Ascending aorta (tissue), 2 donors: ENCODE measurements around the gene SLC51B. TPM values are rescaled to one million over a fixed set of nuclear protein-coding genes. Genes with fewer than 3 reads are reported as not detected.

ENCODE experiments used
- DNase-seq, 2 donors: peaks; one replicate each; pipeline ENCODE4 v3.0.0-alpha.2; 2019; ENCODE audit warnings: low spot score in 2 of 2
- H3K27ac ChIP-seq, 2 donors: fragments of 200-600 bp; sonication (generic); one replicate each; pipeline ENCODE4 v1.5.1; 2016 to 2017; ENCODE audit warnings: mild to moderate bottlenecking in 1 of 2
- H3K27me3 ChIP-seq: fragments of 200-600 bp; sonication (generic); one replicate; pipeline ENCODE4 v1.5.1; 2017
- H3K36me3 ChIP-seq, 2 donors: fragments of 200-600 bp; sonication (generic); one replicate each; pipeline ENCODE4 v1.5.1; 2016
- H3K4me1 ChIP-seq, 2 donors: fragments of 200-600 bp; sonication (generic); one replicate each; pipeline ENCODE4 v1.5.1; 2016 to 2017; ENCODE audit warnings: mild to moderate bottlenecking in 1 of 2
- H3K4me3 ChIP-seq, 2 donors: fragments of 200-600 bp; sonication (generic); one replicate each; pipeline ENCODE4 v1.5.1; 2016 to 2017; ENCODE audit warnings: mild to moderate bottlenecking in 1 of 2
- H3K9me3 ChIP-seq, 2 donors: fragments of 200-600 bp; sonication (generic); one replicate each; pipeline ENCODE4 v1.5.1; 2016
- intact Hi-C: fragments of 100-400 bp; cut with DNase I; formaldehyde crosslinking; loops from one replicate; pipeline ENCODE4 v1.15.1; 2023
- total RNA-seq: library from RNA; depleted of rRNA; stranded (reverse); fragments of >200 nt; gene quantifications from one replicate; pipeline ENCODE4 v1.1.0, GENCODE V29; 2016
- TF ChIP-seq, protein P1 (sequence below), 3 experiments: fragments of 200-600 bp in 2 of 3; fragments of 450-650 bp in 1 of 3; sonication (generic) in 2 of 3; IDR thresholded peaks; one replicate each; pipeline ENCODE4 v1.5.1; 2016 to 2019; ENCODE audit warnings: antibody characterized with exemption in 3 of 3, mild to moderate bottlenecking in 1 of 3, moderate library complexity in 1 of 3

Gene SLC51B
- total RNA-seq, 1 donor from 2014 or later: not detected

GRCh38 chr15:65052956-65053355, 7.8 kb downstream of the SLC51B start:
- Histone ChIP-seq H3K9me3 (no peaks in the 10 kb centered on the region), H3K4me1 (peaks cover 8 to 38% of the 10 kb centered on the region in 2 donors), H3K4me3 (no peak overlapping the region), H3K36me3 (peaks cover 44 to 54% of the 10 kb centered on the region in 2 donors), H3K27me3 (no peaks in the 10 kb centered on the region), H3K27ac (no peak overlapping the region)
- intact Hi-C loops: loop anchor here (2.0 kb wide), 1 partner anchor 20 kb away; no protein-coding TSS in a partner anchor
- TF ChIP-seq, protein P1, sequence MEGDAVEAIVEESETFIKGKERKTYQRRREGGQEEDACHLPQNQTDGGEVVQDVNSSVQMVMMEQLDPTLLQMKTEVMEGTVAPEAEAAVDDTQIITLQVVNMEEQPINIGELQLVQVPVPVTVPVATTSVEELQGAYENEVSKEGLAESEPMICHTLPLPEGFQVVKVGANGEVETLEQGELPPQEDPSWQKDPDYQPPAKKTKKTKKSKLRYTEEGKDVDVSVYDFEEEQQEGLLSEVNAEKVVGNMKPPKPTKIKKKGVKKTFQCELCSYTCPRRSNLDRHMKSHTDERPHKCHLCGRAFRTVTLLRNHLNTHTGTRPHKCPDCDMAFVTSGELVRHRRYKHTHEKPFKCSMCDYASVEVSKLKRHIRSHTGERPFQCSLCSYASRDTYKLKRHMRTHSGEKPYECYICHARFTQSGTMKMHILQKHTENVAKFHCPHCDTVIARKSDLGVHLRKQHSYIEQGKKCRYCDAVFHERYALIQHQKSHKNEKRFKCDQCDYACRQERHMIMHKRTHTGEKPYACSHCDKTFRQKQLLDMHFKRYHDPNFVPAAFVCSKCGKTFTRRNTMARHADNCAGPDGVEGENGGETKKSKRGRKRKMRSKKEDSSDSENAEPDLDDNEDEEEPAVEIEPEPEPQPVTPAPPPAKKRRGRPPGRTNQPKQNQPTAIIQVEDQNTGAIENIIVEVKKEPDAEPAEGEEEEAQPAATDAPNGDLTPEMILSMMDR (IDR thresholded peaks at IDR 0.05): no peak
- no peak for DNase-seq

- peaks cover 13 to 52% of the 10 kb centered on the region in 2 donors for H3K4me1 ChIP-seq
- H3K36me3 ChIP-seq: peaks cover 59 to 71% of the 10 kb centered on the region in 2 donors
- DNase-seq: peak in 1 of 2 donors; percentile 81
- peak overlapping the region; percentile 97 for H3K27ac ChIP-seq
- intact Hi-C loops: loop anchor here (1.0 to 2.0 kb wide), 3 partner anchors 29 to 78 kb away; partner anchors contain the start of gene PDCD7
- TF ChIP-seq, protein P1 (IDR thresholded peaks at IDR 0.05): peak; percentile 80 to 89 (median 87)
- H3K27me3 ChIP-seq: no peaks in the 10 kb centered on the region
- H3K4me3 ChIP-seq: no peak overlapping the region
- H3K9me3 ChIP-seq: no peaks in the 10 kb centered on the region
Observed at GRCh38 chr15:65054333-65055200, 9.4 kb downstream of the SLC51B start.

- no peak for DNase-seq
- H3K27me3 ChIP-seq: no peaks in the 10 kb centered on the region
- peaks cover 13 to 55% of the 10 kb centered on the region in 2 donors for H3K4me1 ChIP-seq
- intact Hi-C loops: loop anchor here (2.0 kb wide), 1 partner anchor 77 kb away; the partner anchor contains the start of gene PDCD7
- H3K27ac ChIP-seq: peak overlapping the region; percentile 97
- H3K4me3 ChIP-seq: no peak overlapping the region
- TF ChIP-seq, protein P1 (IDR thresholded peaks at IDR 0.05): no peak
- H3K36me3 ChIP-seq: peaks cover 59 to 71% of the 10 kb centered on the region in 2 donors
- H3K9me3 ChIP-seq: no peaks in the 10 kb centered on the region
Observed at GRCh38 chr15:65055201-65055870, 10.1 kb downstream of the SLC51B start.

DNA sequence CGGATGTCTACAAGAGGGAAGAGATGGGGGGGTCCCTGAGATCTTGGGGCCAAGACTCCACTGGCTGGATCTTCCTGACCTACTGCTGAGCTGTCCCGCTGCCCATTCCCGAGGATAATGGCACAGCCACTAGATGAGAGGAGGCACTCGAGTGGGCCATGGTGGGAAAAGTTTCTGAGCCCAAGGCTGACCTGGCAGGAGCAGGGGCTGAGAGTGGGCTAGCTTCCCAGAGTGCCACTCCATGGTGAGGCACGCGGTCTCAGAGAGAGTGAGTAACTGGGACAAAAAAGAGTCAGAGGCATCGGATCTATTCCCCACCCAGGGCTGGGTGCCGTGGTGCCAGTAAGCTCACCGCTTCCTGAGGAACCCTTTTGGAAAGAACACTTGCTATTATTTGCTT, 10.9 kb downstream of the SLC51B start:
- no peak for DNase-seq
- Histone ChIP-seq H3K4me3 (no peak overlapping the region), H3K9me3 (no peaks in the 10 kb centered on the region), H3K36me3 (peaks cover 59 to 71% of the 10 kb centered on the region in 2 donors), H3K4me1 (peaks cover 16 to 62% of the 10 kb centered on the region in 2 donors), H3K27ac (peak overlapping the region; percentile 97), H3K27me3 (no peaks in the 10 kb centered on the region)
- TF ChIP-seq, protein P1 (IDR thresholded peaks at IDR 0.05): no peak
- intact Hi-C loops: no loop called here

DNA sequence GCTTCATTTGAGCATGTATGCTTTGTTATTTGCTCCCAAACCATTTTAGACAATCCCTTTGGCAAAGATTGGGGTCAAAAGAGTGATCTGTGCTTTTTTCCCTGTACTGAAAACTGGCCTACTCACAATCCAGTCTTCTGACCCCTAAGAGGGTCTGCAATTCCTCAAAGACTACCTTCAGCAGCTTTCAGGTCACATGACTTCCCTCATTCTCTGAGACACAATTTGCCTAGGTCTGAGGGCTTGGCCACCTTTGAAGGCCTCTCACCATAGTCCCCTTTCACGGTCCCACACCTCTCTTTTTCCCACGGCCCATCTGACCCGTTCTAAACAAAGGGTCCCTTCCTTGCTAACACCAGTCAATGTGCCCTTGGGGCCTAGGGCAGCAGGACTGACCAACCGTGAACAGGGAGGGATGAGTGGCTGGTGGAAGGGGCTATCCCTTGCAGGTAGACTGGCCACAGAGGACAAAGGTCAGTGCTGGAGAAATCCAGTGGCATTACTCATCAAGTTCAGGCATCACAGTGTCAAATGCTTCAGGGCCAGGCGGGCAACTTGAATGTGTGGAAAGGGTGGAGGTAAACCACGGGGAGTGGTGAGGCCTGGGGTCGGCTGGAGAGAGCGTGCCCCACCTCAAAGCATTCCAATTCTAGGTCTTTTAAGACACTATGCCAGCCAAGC, 11.8 kb downstream of the SLC51B start:
- H3K27ac ChIP-seq: peak overlapping the region; percentile 97
- TF ChIP-seq, protein P1 (IDR thresholded peaks at IDR 0.05): no peak
- peaks cover 57 to 71% of the 10 kb centered on the region in 2 donors for H3K36me3 ChIP-seq
- H3K4me3 ChIP-seq: no peak overlapping the region
- DNase-seq: no peak
- no peaks in the 10 kb centered on the region for H3K27me3 ChIP-seq
- intact Hi-C loops: no loop called here
- H3K4me1 ChIP-seq: peaks cover 18 to 69% of the 10 kb centered on the region in 2 donors
- H3K9me3 ChIP-seq: no peaks in the 10 kb centered on the region
